Natural killer cell (primary cell): Measurements from ENCODE around the gene COL3A1. TPM values are rescaled to one million over a fixed set of nuclear protein-coding genes. Genes with fewer than 3 reads are reported as not detected.

ENCODE experiments used
- ATAC-seq, 3 donors: fragments of 150-1000 bp in 2 of 3; fragments of 200-7000 bp in 1 of 3; cut with Tn5 transposase; 1 replicate in 1 of 3; 2 replicates in 2 of 3; pipeline ENCODE4 v1.10.0; 2021; ENCODE audit warnings: mild to moderate bottlenecking in 2 of 3, moderate library complexity in 2 of 3
- DNase-seq, 2 donors: peaks; one replicate each; pipeline versions ENCODE4 v3.0.0 to v3.0.0-alpha.2; 2013 to 2021; ENCODE audit warnings: mixed read lengths in 1 of 2
- H3K27ac ChIP-seq: one replicate; pipeline ENCODE4 v1.5.1; 2013; ENCODE audit warnings: mild to moderate bottlenecking, low read length
- H3K27me3 ChIP-seq: one replicate; pipeline ENCODE4 v1.6.1; 2013; ENCODE audit warnings: low read length; ENCODE audit not compliant: control insufficient read depth, insufficient read depth
- H3K36me3 ChIP-seq: one replicate; pipeline ENCODE4 v1.6.1; 2013; ENCODE audit warnings: low read length; ENCODE audit not compliant: control insufficient read depth, insufficient read depth
- H3K4me1 ChIP-seq: one replicate; pipeline ENCODE4 v1.6.1; 2013; ENCODE audit warnings: low read length; ENCODE audit not compliant: control insufficient read depth, insufficient read depth
- H3K4me3 ChIP-seq: one replicate; pipeline ENCODE4 v1.5.1; 2013; ENCODE audit warnings: low read length
- H3K9me3 ChIP-seq: one replicate; pipeline ENCODE4 v1.6.1; 2013; ENCODE audit warnings: low read length; ENCODE audit not compliant: control insufficient read depth, insufficient read depth
- H3K27ac Mint-ChIP-seq, 2 donors: one replicate each; pipeline ENCODE4 v1.8.0; 2022; ENCODE audit warnings: mild to moderate bottlenecking in 2 of 2, mixed read lengths in 2 of 2, moderate library complexity in 1 of 2
- H3K27me3 Mint-ChIP-seq, 2 donors: one replicate each; pipeline ENCODE4 v1.8.0; 2022; ENCODE audit warnings: low read depth in 2 of 2, mixed read lengths in 2 of 2
- H3K36me3 Mint-ChIP-seq: one replicate; pipeline ENCODE4 v1.8.0; 2022; ENCODE audit warnings: mixed read lengths
- H3K4me1 Mint-ChIP-seq, 2 donors: one replicate each; pipeline ENCODE4 v1.8.0; 2022; ENCODE audit warnings: mixed read lengths in 2 of 2
- H3K4me3 Mint-ChIP-seq: one replicate; pipeline ENCODE4 v1.8.0; 2022; ENCODE audit warnings: mild to moderate bottlenecking, moderate library complexity, mixed read lengths
- H3K9me3 Mint-ChIP-seq, 2 donors: one replicate each; pipeline ENCODE4 v1.8.0; 2022; ENCODE audit warnings: mixed read lengths in 2 of 2
- WGBS: methylation state at CpG from one replicate; pipeline ENCODE4 v1.1.7; 2013; ENCODE audit warnings: missing lambda C conversion rate; ENCODE audit not compliant: insufficient coverage; 5-methylcytosine and 5-hydroxymethylcytosine counted together
- intact Hi-C: fragments of 100-400 bp; cut with micrococcal nuclease; formaldehyde crosslinking; loops from one replicate; pipeline ENCODE4 v1.14.2; 2022
- total RNA-seq, 4 donors: library from RNA; stranded (reverse); fragments of 120-200 nt in 1 of 4; gene quantifications; one replicate each; pipeline versions ENCODE4 v1.2.3 to v1.2.4, GENCODE V29; 2013 to 2022
- TF ChIP-seq, protein P1 (sequence below): fragments of 200-600 bp; IDR thresholded peaks from one replicate; pipeline ENCODE4 v1.8.0; 2022; ENCODE audit warnings: antibody characterized with exemption

Gene COL3A1
- total RNA-seq, 3 donors from 2014 or later (not counting 1 experiment from before 2014, with no cell fraction given), result not detected

DNA sequence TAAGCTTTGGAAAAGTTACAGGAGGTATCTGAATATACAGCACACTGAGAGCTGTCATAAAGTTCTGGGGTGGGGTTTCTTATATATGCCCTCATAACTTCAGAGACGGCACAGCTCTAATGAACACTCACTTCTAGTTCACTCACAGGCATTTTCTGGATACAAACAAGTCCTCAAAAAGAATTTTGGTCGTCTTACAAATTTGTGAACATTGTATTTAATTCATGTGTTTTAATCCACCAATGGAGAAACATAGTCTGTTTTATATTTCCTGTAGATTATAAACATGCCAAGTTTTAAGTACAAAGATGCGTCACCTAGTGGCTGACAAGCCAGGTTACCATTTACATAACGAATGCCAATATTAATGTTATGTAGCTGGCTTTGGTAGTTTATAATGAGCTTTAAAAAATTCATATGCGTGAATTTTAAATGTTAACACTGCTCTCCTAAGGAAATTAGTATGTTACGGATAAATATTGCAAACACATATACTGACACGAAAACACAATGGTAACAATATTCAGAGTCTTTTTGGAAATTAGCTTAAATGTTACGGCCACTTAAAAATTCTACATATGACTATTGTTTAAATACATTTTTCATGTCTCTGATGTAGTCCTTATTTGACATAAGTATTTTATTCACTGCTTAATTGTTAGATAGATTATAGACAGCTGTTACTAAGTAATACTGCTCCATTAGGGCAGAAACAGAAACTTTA is 2.5 kb downstream of the COL3A1 start:
- H3K27ac Mint-ChIP-seq, result no peak overlapping the region
- Histone ChIP-seq H3K27ac (no peak overlapping the region), H3K9me3 (no peaks in the 10 kb centered on the region), H3K4me1 (no peaks in the 10 kb centered on the region), H3K36me3 (no peaks in the 10 kb centered on the region), H3K4me3 (no peak overlapping the region), H3K27me3 (no peaks in the 10 kb centered on the region)
- DNase-seq, result no peak
- 93% methylated on average over 4 of the region's 8 CpGs for WGBS
- no peaks in the 10 kb centered on the region for H3K36me3 Mint-ChIP-seq
- intact Hi-C loops, result no loop called here
- no peak overlapping the region for H3K4me3 Mint-ChIP-seq
- H3K27me3 Mint-ChIP-seq, result no peaks in the 10 kb centered on the region
- H3K4me1 Mint-ChIP-seq, result no peaks in the 10 kb centered on the region
- peaks cover 0 to 3% of the 10 kb centered on the region in 2 donors for H3K9me3 Mint-ChIP-seq
- TF ChIP-seq, protein P1, sequence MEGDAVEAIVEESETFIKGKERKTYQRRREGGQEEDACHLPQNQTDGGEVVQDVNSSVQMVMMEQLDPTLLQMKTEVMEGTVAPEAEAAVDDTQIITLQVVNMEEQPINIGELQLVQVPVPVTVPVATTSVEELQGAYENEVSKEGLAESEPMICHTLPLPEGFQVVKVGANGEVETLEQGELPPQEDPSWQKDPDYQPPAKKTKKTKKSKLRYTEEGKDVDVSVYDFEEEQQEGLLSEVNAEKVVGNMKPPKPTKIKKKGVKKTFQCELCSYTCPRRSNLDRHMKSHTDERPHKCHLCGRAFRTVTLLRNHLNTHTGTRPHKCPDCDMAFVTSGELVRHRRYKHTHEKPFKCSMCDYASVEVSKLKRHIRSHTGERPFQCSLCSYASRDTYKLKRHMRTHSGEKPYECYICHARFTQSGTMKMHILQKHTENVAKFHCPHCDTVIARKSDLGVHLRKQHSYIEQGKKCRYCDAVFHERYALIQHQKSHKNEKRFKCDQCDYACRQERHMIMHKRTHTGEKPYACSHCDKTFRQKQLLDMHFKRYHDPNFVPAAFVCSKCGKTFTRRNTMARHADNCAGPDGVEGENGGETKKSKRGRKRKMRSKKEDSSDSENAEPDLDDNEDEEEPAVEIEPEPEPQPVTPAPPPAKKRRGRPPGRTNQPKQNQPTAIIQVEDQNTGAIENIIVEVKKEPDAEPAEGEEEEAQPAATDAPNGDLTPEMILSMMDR, result no peak
- no peak for ATAC-seq

DNA sequence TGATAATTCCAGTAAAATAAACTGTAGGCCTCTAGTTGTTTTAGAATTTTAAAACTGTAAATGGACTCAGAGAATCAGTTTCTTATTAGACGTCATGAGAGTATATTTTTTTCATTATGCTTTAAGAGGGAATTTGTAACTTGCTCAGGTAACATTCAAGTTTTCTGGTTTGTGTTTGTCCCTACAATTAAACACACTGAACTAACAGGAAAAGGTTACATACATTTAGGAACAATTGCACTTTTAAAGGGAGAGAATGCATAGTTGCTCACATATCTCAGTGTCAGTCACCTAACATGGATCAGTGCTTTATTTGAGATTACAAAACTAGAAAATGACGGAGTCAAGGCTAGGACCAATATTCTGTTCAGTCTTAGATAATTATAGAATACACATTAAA is 3.1 kb downstream of the COL3A1 start:
- intact Hi-C loops, result no loop called here
- Mint-ChIP-seq H3K9me3 (peaks cover 0 to 3% of the 10 kb centered on the region in 2 donors), H3K4me3 (no peak overlapping the region), H3K36me3 (no peaks in the 10 kb centered on the region), H3K27ac (no peak overlapping the region), H3K4me1 (no peaks in the 10 kb centered on the region), H3K27me3 (no peaks in the 10 kb centered on the region)
- TF ChIP-seq, protein P1, result no peak
- ATAC-seq (no peak), DNase-seq (no peak)
- no peaks in the 10 kb centered on the region for H3K4me1 ChIP-seq
- no peak overlapping the region for H3K27ac ChIP-seq
- H3K4me3 ChIP-seq, result no peak overlapping the region
- no peaks in the 10 kb centered on the region for H3K27me3 ChIP-seq
- no peaks in the 10 kb centered on the region for H3K9me3 ChIP-seq
- 83% methylated on average over 1 of the region's 2 CpGs for WGBS
- no peaks in the 10 kb centered on the region for H3K36me3 ChIP-seq

DNA sequence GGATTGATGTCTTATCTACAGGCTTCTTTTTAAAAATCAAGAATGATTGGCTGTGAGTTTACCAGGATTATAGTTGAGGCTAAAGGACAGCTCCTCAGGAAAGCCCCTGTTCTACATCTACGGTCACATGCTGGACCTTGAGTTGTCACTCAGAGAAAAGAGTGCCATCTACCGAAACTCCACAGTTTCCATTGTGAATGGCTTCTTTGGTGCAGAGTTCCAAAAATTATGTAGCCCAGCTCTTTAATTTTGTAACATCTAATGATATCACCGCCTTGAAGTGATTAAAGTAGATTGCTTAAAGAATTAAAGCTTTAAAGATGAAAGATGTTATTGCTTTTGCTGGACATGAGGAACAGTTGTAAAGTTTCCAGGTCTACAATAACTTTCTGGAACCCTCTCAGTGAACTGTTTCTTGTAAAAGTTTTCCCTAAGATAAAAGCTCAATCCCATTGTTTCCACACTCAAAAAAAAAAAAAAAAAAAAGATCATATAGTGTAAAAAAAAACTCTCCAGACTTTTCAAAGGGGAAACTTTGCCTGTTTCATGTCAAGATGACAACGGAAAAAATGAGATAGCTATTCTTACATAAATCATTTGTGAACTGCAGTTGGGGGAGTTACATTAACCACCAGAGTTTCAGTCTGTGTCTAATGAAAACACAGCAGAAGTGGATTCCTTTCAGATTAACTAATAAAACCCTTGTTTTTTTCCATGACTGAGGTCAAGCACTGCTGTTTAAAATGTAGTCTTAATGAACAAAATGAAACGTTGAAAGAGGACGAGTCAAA is 4.3 kb downstream of the COL3A1 start:
- Mint-ChIP-seq H3K36me3 (no peaks in the 10 kb centered on the region), H3K9me3 (peaks cover 0 to 3% of the 10 kb centered on the region in 2 donors), H3K27me3 (no peaks in the 10 kb centered on the region), H3K4me1 (no peaks in the 10 kb centered on the region), H3K4me3 (no peak overlapping the region), H3K27ac (no peak overlapping the region)
- Histone ChIP-seq H3K36me3 (no peaks in the 10 kb centered on the region), H3K27me3 (no peaks in the 10 kb centered on the region), H3K4me3 (no peak overlapping the region), H3K27ac (no peak overlapping the region), H3K4me1 (no peaks in the 10 kb centered on the region), H3K9me3 (no peaks in the 10 kb centered on the region)
- intact Hi-C loops, result no loop called here
- ATAC-seq (no peak), DNase-seq (no peak)
- TF ChIP-seq, protein P1, result no peak
- 54% methylated on average over 4 of the region's 6 CpGs for WGBS
